ENCODE results near the gene KTN1.

Gene KTN1, protein sequence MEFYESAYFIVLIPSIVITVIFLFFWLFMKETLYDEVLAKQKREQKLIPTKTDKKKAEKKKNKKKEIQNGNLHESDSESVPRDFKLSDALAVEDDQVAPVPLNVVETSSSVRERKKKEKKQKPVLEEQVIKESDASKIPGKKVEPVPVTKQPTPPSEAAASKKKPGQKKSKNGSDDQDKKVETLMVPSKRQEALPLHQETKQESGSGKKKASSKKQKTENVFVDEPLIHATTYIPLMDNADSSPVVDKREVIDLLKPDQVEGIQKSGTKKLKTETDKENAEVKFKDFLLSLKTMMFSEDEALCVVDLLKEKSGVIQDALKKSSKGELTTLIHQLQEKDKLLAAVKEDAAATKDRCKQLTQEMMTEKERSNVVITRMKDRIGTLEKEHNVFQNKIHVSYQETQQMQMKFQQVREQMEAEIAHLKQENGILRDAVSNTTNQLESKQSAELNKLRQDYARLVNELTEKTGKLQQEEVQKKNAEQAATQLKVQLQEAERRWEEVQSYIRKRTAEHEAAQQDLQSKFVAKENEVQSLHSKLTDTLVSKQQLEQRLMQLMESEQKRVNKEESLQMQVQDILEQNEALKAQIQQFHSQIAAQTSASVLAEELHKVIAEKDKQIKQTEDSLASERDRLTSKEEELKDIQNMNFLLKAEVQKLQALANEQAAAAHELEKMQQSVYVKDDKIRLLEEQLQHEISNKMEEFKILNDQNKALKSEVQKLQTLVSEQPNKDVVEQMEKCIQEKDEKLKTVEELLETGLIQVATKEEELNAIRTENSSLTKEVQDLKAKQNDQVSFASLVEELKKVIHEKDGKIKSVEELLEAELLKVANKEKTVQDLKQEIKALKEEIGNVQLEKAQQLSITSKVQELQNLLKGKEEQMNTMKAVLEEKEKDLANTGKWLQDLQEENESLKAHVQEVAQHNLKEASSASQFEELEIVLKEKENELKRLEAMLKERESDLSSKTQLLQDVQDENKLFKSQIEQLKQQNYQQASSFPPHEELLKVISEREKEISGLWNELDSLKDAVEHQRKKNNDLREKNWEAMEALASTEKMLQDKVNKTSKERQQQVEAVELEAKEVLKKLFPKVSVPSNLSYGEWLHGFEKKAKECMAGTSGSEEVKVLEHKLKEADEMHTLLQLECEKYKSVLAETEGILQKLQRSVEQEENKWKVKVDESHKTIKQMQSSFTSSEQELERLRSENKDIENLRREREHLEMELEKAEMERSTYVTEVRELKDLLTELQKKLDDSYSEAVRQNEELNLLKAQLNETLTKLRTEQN (N-terminal part only)

DNA sequence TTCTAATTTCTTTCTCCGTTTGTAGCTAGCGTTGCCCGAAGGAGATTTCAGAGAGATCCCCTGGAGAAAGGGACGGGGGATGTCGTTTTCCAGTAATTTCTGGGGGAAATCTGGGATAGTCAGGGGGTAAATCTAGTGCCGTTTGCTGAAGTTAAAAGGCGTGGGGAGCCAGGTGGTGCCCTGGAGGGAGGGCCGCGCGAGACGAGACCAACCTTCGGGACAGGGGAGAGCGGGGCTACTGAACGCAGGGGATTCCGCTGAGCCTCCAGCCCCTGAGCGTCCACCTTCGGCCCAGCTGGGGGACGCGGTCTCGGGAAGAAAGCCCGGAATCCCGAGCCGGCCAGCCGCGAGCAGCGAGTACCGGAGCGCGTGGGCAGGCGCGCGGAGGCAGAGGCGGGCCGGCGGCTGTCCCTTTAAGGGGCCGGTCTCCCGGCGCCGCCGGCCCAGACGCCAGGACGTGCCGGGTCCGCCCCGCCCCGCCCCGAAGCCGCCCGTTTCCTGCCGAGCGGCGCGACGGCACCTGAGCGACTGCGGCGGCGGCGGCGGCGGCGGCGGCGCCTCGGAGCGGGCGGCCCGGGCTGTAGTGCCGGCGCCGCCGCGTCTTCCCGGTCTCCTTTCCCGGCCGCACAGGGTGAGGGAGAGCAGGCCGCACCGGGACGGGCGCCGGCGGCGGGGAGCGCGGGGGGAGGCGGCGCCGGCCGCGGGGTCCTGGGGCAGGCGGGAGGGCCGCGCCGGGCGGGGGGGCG is at the start of gene KTN1:
KTN1 (plus strand) TSS at position 484 of the 746 bp plus-strand sequence. CDS start 31,842 bp downstream, outside the sequence.
- DNase-seq, result peak; percentile 95

DNA sequence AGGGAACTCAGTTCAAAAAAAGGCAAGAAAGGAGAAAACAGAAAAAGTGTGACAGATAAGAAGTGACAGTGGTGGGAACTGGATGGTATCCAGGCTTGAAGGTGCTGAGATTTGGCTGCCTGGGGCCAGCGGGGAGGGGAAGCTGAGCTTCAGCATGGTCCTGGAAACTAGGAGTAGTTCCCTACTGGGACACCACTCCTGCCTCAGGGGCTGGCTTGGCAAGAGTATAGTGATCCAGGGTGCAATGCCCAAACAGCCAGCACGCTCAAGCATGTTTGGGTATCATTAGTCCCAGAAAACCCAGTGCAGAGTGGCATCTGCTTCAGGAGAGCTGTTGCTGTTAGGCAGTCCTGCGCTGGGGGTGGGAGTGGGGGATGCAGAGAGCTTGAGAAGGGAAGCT is 49.5 kb upstream of the KTN1 start:
- no peak for DNase-seq

DNA sequence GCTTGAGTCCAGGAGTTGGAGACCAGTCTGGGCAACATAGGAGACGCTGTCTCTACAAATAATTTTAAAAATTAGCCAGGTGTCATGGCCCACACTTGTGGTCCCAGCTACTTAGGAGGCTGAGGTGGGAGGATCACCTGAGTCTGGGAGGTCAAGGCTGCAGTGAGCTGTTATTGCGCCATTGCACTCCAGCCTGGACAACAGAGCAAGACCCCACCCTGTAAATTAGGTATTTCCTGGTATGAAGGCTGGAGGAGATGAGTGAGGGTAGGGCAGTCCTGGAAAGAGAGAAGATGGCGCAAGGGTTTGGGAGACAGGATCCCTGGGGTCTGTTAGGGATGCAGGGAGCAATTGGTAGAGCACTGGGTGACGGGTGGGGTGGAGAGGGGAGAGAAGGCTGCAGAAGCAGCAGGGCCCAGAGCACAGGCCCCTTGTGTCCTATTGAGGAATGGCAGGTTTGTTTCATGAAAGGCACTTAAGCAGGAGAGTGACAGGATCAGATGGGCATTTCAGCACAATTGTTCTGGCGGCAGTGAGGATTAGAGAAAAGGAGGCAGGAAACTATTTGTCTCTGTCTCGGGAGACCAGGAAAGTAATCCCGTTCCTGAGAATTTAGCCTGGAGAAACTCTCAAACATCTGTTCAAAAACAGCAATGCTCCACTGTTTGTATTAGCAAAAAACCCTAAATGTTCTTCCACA is 47.2 kb upstream of the KTN1 start:
- peak; percentile 15 for DNase-seq

DNA sequence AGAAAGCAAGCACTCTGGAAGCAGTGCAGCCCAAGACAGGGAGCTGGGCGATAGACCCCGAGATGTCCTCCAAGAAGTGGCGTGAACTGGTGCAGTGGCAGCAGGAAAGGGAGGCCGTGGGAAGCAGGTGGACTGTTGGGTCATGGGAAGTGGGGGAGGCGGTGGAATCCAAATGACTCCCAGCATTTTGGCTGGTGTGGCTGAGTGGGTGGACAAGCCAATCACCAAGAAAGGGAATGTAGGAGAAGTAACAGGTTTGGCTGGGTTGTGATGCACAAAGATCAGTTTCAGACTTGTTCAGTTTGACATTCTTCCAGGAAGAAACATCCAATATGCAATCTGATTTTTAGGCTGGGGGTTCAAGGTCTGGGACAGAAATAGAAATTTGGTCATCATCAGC is 46.0 kb upstream of the KTN1 start:
- no peak for DNase-seq

DNA sequence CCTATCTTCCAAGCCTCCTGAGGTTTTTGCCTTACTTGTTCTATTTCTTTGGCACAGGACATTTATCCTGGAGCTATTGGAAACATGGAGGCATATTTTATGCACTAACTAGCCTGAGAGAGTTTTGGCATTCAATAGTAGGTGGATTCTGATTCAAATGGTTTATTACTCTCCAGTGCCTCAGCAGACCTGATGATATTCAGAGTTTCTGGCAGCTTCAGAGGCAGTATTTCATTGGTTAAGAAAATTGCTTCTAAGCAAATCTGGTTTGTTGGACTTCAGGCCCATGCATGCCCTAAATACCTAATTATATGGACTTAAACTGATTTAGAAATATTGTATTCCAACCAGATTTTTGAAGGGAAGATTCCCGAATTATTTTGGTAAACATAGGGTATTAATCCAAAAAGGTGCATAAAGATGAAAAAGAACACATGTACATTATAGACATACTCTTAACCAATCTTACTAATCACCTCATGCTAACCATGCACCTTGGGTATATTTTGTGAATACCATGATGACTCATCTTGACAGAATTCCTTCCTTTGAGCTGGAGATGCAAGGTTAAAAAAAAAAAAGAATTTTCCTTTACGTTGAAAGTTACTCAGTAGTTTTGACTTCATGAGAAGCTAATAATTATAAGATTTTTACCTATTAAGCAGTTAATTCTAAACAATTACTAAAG is 44.3 kb upstream of the KTN1 start:
- peak; percentile 8 for DNase-seq

DNA sequence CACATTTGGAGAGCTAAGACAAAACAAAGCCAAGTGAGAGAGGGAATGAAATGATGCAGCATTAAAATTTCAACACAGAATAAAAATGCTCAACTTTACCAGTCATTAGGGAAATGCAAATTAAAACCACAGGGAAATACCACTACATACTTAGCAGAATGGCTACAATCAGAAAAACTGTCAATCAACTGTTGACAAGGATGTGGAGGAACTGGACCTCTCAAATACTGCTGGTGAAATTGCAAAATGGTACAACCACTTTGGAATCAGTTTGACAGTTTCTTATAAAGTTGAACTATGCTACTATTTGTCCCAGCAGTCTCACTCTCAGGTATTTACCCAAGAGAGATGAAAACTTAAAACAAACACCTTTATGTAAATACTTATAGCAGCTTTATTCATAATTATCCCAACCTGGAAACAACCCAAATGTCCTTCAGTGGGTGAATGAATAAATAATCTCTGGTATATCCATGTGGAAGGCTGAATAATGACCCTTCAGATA is 43.8 kb upstream of the KTN1 start:
- DNase-seq, result peak; percentile 29

DNA sequence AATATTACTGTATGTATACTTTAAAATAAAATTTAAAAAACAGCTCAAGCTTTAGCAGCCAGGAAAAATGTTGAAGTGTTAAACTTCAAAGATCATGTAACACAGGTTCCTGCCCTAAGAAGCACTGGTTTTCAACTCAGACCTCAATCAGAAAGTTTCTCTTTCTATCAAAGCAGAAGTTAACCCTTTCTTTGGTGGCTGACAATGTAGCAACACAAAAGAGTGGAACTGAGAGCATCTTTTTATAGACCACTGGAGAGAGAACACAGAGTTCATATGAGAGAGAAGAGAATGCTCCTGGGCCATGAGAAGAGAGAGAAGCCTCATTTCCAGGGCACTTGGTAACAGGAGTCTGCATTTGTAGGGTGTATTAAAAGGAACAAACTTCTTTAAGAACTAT is 42.2 kb upstream of the KTN1 start:
- DNase-seq, result no peak

DNA sequence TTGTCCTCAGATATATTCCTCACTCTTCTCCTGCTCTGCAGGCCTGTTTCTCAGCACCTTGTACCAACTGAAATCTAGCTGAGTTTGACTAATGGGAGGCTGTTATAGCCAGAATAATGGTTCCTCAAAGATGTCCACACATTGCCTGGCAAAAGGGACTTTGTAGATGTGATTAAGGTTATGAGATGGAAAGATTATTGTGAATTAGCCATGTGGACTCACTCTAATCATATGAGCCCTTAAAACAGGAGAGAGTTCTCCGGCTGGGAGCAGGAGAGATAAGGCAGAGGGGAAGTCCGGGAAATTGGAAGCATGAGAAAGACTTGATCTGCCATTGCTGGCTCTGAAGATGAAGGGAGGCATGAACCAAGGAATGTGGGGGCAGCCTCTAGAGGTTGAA is 40.0 kb upstream of the KTN1 start:
- DNase-seq, result no peak

DNA sequence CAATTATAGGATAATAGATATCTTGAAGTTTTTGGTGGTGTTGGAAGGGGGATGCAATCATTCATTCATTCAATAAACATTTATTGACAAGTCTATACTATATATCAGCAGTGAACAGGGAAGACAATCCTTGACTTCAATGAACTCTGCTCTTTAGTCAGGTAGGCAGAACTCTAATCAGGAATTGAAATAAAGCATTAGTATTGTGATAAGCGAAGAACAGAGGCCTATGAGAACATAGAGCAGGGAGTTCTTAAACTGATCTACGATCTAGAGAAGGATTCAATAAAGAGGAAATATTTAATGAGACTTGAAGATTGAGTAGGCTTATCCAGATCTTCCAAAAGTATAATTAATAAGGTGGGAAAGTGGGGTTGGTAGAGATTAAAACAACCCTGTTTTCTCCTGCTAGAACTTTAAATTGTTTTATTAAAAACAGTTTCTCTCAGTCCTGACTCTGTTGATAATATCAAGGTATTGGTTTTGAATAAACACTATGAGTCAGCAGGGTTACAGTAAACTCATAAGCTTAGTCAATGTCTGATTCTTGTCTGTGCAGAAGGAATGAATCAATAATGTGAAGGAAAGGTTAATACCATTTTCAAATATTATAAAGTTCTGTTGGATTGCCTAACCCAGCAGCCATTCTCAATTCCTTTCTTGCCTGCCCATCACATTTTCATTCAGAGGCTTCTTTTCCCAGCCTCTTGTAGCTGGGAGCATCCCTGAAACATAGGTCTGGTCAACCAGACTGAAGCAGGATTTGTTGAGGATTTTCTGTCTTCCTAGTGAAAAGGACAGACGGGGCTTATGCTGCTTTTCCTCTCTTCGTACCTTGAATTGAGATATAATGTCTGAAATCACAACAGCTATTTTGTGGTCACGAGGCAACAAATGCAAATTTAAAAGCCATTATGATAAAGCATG is 38.9 kb upstream of the KTN1 start:
- DNase-seq, result peak; percentile 8

DNA sequence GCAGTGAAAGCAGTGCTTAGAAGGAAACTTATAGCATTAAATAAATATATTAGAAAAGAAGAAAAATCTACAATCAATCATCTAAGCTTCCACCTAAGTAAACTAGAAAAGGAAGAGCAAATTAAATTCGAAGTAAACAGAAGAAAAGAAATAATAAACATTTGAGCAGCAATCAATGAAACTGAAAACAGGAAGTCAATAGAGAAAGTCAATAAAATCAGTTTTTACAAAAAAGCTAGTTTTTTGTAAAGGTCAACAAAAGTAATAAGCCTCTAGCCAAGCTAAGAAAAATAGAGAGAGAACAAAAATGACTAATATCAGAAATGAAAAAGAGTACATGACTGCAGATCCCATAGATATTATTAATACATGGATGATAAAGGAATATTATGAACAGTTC is 34.2 kb upstream of the KTN1 start:
- no peak for DNase-seq

DNA sequence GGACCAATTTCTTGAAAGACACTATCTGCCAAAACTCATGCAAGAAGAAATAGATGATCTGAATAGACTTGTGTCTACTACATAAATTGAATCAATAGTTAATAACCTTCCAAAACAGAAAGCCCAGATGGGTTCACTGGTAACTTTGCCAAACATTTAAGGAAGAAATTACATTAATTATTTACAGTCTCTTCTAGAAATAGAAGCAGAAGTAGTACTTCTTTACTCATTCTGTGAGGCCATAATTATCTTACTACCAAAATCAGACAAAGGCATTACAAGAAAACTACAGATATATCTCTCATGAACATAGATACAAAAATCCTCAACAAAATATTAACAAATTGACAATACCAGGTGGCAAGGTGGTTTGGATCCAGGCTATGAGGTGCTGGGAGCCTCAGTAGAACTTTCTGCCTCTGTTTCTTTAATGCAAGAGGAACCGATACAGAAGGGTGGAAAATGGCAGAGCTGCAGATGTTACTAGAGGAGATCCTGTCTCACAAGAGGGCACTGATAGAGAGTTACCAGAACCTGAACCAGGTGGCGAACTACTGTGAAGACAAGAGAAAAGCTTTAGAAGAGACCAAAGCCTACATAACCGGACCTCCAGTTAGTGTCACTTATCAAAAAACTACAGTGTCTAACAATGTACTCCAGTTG is 33.7 kb upstream of the KTN1 start:
- DNase-seq, result no peak

DNA sequence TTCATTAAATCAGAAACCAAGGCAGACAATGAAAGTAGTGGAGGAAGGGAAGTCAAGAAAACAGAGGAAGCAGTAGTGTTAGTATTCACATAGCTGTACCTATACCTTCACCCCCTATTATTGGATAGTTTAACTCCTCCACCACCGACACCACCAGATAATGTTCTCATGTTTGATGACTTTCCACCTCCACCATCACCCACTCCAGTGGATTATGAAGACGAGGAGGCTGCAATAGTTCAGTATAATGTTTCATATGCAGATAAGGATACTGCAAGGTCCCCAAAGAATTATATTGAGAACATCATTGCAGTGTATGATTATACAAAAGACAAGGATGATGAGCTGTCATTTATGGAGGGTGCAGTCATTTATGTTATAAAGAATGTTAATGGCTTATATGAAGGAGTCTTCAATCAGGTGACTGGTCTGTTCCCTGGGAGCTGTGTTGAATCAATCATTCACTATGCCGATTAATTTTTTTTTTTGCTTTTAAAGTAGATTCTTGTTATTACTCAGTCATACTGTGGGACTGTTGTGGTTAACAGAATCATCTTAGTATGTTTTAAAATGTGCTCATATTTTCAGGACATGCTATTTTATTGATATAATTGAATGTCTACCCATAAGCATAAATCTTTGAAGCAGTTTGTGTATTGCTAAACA is 32.2 kb upstream of the KTN1 start:
- no peak for DNase-seq

DNA sequence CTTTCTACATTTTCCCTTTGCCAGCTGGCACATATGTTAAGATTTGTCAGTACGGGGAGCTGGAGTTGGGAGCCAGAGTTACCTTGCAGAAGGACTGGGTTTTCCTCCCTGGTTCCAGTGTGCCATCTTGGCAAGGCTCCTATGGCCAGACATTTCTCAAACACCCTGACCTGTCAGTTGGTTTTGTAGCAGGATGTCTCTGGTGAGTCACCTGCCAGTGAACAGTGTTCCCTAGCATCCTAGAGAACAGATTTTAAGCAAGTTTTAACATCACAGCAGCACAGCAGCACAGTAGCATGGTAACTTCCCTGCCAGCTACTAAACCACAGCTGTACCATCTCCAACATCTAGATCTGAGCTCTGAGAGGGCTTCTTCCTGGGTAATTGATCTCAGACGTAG is 26.2 kb upstream of the KTN1 start:
- DNase-seq, result no peak

DNA sequence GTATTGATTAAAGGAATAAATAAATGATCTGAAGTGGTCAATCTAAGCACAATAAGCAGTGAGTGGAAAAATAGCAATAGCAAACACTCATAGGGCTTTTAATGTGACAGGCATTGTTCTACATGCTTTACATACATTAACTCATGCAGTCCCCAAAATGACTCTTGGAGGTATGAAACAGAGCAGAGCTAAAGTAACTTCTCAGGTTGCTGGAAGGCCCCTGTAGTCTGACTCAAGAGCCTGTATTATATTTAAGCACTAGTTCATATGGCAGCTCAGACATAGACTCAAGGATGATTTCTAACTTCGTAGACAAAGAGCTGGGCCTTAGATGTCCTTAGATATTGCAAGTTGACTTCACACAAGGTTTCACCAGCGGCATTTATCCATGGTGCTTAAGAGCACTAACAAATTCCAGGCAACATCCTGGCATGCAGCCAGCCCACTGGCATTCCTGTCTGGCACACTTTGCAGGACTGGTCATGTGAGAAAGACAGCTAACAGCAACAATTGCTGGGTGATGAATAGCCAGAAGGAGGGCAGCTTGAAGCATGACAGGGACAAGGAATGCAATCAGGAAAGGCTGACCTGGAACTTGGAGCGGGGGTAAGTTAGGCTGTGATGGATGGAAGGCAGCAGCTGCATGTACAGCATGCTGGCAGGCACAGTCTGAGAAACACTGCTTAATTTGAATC is 22.9 kb upstream of the KTN1 start:
- peak; percentile 68 for DNase-seq

DNA sequence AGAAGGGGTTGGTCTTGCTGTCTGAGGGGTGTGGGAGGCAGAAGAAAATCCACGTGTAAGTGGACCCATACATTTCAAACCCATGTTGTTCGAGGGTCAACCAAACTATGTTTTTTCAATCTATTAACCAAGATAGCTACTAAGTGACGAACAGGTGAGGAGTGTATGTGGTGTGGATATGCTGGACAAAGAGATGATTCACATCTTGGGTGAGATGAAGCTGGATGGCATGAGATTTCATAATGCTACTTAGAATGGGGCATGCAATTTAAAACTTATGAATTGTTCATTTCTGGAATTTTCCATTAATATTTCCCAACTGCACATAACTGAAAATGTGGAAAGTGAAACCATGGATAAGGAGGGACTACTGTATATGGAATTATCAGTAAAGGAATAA is 17.9 kb upstream of the KTN1 start:
- DNase-seq, result no peak

DNA sequence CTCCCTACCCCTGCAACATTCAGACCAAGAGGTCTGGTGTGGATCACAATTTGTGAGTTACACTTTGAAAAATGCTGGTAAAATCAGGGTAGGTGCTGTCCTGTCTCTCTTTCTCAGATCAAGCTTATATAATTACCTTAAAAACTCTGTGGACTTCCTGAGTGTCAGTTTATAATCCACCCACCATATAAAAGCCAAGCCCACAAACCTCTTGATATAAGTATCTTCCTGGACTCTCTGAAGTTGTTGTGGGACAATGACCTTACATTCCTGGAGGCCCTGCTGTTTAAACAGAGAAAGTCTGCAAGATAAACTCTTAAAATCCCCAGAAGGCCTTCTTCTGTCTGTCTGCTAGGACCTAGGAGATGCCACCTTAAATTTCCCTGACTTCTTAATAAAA is 11.4 kb upstream of the KTN1 start:
- DNase-seq, result no peak

DNA sequence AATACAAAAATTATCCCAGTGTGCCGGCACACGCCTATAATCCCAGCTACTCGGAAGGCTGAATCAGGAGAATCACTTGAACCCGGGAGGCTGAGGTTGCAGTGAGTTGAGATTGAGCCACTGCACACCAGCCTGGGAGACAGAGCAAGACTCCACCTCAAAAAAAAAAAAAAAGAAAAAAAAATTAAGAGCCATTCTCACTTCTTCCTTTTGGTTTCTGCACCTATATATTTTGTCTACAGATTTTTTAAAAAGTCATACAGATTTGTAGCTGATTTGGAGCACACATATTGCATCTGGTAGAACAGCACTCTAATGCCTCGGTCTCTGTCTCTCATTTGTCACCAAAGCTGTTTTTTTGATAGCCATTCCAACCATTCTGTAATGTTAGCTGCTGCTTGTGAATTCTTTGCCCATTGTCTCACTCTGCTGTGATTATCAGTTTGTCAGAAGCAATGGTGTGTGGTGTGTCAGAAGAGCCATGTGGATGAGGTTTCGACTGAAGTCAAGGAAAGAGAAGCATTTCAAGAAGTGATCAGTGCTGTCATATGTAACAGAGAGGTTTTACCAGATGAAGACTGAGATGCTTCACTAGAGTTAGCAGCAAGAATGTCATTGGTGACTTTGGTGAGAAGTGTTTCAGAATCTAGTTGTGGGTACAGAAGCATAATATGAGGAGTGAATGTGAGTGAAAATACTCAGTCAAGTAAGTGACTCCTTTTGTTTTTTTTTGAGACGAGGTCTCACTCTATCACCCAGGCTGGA is 8.7 kb upstream of the KTN1 start:
- DNase-seq, result no peak
